SK-N-SH (cell line): ENCODE data around the gene ADGRG7.
"Not testable (repeated sequence)": the region's sequence is repeated elsewhere in the genome, so short reads cannot be mapped to it uniquely, and the experiment has no call there.

Source experiments
- NRF1 ChIP-seq: IDR thresholded peaks from 2 replicates; pipeline ENCODE4 v1.6.1; 2012; ENCODE audit warnings: low read depth, mild to moderate bottlenecking, low read length
- RAD21 ChIP-seq: IDR thresholded peaks from 2 replicates; pipeline ENCODE4 v1.6.1; 2012; ENCODE audit warnings: mild to moderate bottlenecking, low read length
- SIN3A ChIP-seq: IDR thresholded peaks from 2 replicates; pipeline ENCODE4 v1.6.1; 2012; ENCODE audit warnings: low read depth, mild to moderate bottlenecking, low read length, moderate library complexity, borderline replicate concordance

- not testable (repeated sequence) for TF ChIP-seq NRF1, RAD21, SIN3A
Measured at GRCh38 chr3:100582157-100582556, 27.2 kb upstream of the ADGRG7 start.
